Measurements from ENCODE around the gene TMOD2.

- no peak for TF ChIP-seq CTCF (IDR thresholded peaks at IDR 0.05)
- no peak for TF ChIP-seq POLR2A (IDR thresholded peaks at IDR 0.05)
Observed at GRCh38 chr15:51749307-51749706, 2.1 kb upstream of the TMOD2 start.
